ENCODE data around the gene LRRIQ3.

Gene LRRIQ3

DNA sequence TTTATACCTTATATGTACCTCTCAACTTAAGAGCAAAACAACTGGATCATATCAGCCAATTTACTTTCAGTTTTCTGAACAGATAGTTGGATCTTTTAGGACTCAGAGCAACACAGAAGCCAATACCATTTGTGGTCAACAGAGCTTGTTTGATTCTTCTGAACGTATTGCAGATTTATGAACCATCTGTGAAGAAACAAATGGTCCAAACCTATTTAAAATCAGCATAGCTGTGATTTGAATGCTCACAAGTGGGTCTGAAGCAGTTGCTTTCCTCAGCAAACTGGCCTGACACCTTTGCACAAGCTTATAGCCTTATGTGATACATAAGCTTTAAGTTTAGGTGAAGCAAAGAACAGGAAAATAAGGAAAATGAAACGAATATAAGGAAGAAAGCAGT lies 147.6 kb downstream of the LRRIQ3 start:
- TF ChIP-seq, protein P1, sequence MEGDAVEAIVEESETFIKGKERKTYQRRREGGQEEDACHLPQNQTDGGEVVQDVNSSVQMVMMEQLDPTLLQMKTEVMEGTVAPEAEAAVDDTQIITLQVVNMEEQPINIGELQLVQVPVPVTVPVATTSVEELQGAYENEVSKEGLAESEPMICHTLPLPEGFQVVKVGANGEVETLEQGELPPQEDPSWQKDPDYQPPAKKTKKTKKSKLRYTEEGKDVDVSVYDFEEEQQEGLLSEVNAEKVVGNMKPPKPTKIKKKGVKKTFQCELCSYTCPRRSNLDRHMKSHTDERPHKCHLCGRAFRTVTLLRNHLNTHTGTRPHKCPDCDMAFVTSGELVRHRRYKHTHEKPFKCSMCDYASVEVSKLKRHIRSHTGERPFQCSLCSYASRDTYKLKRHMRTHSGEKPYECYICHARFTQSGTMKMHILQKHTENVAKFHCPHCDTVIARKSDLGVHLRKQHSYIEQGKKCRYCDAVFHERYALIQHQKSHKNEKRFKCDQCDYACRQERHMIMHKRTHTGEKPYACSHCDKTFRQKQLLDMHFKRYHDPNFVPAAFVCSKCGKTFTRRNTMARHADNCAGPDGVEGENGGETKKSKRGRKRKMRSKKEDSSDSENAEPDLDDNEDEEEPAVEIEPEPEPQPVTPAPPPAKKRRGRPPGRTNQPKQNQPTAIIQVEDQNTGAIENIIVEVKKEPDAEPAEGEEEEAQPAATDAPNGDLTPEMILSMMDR (IDR thresholded peaks at IDR 0.05; ENCODE audit: low read depth, low read length, missing control alignments), result no peak
- no peak overlapping the region for H3K4me3 ChIP-seq (ENCODE audit: low read depth, low read length)
- no peak for DNase-seq (ENCODE audit: low read depth)

DNA sequence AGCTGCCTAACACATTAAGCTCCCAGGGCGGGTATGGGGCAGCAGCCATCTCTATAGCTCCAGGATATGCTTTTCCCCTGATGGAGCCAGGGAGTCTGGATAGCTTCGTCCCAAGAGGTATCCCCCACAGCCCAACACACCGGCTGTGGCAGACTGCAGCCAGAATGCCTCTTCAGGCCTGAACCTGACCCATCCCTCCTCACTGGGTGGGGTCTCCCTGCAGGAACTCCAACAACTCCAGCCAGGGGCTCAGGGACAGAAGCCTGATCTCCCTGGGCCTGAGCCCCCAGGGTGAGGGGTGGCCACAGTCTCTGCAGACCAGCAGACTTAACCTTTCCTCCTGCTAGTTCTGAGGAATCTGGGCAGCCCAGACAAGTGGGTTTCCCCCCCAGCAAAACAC lies 159.9 kb downstream of the LRRIQ3 start:
- no peak for DNase-seq (ENCODE audit: low read depth)
- TF ChIP-seq, protein P1 (IDR thresholded peaks at IDR 0.05; ENCODE audit: low read depth, low read length, missing control alignments), result no peak
- no peak overlapping the region for H3K4me3 ChIP-seq (ENCODE audit: low read depth, low read length)

DNA sequence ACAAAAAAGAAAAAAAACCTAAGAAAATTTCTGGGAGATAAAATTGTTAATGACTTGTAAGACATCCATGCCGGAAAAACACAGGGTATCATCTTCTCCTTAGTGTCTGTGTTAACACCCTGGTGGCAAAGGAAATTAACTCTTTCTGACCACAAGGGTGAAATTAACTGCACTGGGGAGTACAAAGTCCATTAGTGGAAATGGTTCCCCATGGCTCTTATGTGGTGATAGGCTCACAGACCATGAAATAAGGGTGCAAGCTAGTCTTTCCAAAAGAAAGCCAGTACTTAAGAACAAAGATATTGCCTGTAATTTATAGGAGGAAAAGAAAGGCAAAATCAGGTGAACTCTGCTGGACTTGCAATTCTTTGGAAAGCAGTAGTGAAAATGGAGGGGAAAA lies 185.4 kb downstream of the LRRIQ3 start:
- H3K4me3 ChIP-seq (ENCODE audit: low read depth, low read length), result no peak overlapping the region
- no peak for DNase-seq (ENCODE audit: low read depth)
- TF ChIP-seq, protein P1 (IDR thresholded peaks at IDR 0.05; ENCODE audit: low read depth, low read length, missing control alignments), result no peak

DNA sequence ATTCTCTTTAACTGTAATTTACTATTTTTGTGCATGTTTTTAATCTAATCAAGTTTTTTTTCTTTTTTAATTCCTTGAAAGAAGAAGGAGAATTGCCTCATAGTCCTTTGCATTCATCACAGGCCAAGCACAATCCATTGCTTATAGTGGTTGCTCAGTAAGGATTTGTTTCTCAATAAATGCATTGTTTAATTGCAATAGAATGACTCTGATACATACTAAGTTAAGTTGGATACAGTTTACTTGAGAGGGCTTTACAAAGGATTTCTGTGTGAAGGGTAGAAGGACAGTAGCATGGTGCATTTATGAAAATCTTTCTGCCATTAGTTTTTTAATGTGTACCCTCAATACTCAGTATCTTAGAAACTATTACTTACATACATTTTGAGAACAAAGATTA lies 186.2 kb downstream of the LRRIQ3 start:
- TF ChIP-seq, protein P1 (IDR thresholded peaks at IDR 0.05; ENCODE audit: low read depth, low read length, missing control alignments), result no peak
- H3K4me3 ChIP-seq (ENCODE audit: low read depth, low read length), result no peak overlapping the region
- no peak for DNase-seq (ENCODE audit: low read depth)

DNA sequence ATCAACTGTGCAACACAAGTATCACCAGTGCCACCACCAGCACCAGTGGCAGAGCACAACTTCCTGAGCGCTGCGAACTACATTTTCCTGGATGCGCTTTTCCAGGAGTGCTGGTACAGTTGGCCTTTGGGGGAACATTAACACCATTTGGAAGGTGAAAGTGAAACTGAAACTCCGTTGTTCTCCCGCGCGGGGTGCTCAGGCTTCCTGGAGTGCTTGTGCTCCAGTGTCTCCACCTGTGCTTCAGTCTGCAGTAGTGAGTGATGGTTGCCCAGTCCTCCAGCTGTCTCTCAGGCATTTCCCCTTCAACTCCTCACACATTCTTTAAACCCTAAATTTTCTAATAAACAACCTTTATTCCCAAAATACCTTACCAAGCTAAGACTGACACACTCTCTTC lies 187.8 kb downstream of the LRRIQ3 start:
- TF ChIP-seq, protein P1 (IDR thresholded peaks at IDR 0.05; ENCODE audit: low read depth, low read length, missing control alignments), result no peak
- H3K4me3 ChIP-seq (ENCODE audit: low read depth, low read length), result no peak overlapping the region
- DNase-seq (ENCODE audit: low read depth), result no peak

DNA sequence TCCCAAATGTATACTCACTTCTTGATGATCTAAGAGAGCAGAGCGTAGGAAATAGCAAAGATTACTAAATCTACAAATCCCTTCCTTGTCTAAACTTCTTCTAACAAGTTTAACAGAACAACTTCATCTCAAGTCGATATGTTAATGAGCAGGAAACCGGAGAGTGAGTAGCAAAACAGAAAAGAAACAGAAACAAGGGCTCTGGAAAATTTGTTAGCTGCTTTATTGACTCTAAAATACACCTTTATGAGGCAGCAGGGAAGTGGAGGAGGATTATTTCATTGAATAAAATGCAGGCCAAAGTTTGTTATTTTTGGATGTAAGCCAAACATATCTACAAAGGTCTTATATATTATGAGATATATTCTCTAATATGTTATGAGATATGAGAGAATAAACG lies 192.4 kb downstream of the LRRIQ3 start:
- TF ChIP-seq, protein P1 (IDR thresholded peaks at IDR 0.05; ENCODE audit: low read depth, low read length, missing control alignments), result no peak
- H3K4me3 ChIP-seq (ENCODE audit: low read depth, low read length), result no peak overlapping the region
- no peak for DNase-seq (ENCODE audit: low read depth)

DNA sequence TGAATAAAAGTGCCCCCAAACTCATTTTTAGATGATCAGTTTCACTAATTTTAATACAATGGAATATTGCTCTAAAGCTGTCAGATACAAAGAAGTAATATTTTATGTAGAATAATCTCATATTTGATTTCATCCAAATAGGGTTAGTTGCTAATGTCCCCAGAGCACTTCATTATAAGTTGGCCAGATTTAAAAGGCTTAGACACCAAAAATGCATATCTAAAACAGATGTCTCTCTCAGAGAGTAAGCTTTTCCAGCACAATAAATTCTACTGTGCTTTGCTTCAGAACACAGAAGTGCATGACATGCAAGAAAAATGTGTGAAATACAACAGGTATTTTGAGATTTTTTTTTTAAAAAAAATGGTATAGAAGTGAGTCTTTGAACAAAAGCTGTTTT lies 194.2 kb downstream of the LRRIQ3 start:
- H3K4me3 ChIP-seq (ENCODE audit: low read depth, low read length), result no peak overlapping the region
- TF ChIP-seq, protein P1 (IDR thresholded peaks at IDR 0.05; ENCODE audit: low read depth, low read length, missing control alignments), result no peak
- no peak for DNase-seq (ENCODE audit: low read depth)

Data from GM12864 (cell line).